KBM-7 (cell line): Measurements from ENCODE around the gene PDE3B.

Experiments used
- DNase-seq: peaks from one replicate; pipeline ENCODE4 v3.0.0-alpha.2; 2015
- in situ Hi-C: fragments of 300-500 bp; cut with MboI; formaldehyde crosslinking; loops from 2 replicates; pipeline ENCODE4 v1.14.3; 2020; ENCODE audit warnings: low sequenced_read_pairs, low pct_unique_long_range_greater_than_20kb, mixed read lengths

PDE3B gene

GRCh38 chr11:14894657-14895598 lies 251.3 kb downstream of the PDE3B start:
- peak; percentile 83 for DNase-seq
- in situ Hi-C loops, result loop anchor here (25.0 kb wide), 1 partner anchor 383 kb away; the partner anchor contains the start of gene PSMA1

GRCh38 chr11:14898355-14898754 lies 254.8 kb downstream of the PDE3B start:
- DNase-seq, result no peak
- in situ Hi-C loops, result loop anchor here (25.0 kb wide), 1 partner anchor 386 kb away; the partner anchor contains the start of gene PSMA1

- in situ Hi-C loops, result loop anchor here (25.0 kb wide), 1 partner anchor 387 kb away; the partner anchor contains the start of gene PSMA1
- no peak for DNase-seq
Measured at GRCh38 chr11:14898906-14899305, 255.3 kb downstream of the PDE3B start.

GRCh38 chr11:14902650-14903350 lies 259.2 kb downstream of the PDE3B start:
- in situ Hi-C loops, result no loop called here

GRCh38 chr11:14904745-14905103 lies 261.1 kb downstream of the PDE3B start:
- in situ Hi-C loops, result no loop called here

More at GRCh38 chr11:14902650-14903350, 259.2 kb downstream of the PDE3B start:
- DNase-seq, result no peak

GRCh38 chr11:14905104-14906033 lies 261.8 kb downstream of the PDE3B start:
- in situ Hi-C loops, result no loop called here
- no peak for DNase-seq

More at GRCh38 chr11:14904745-14905103, 261.1 kb downstream of the PDE3B start:
- peak; percentile 37 for DNase-seq

- in situ Hi-C loops, result no loop called here
- DNase-seq, result no peak
Measured at GRCh38 chr11:14906578-14906977, 263.0 kb downstream of the PDE3B start.

- in situ Hi-C loops, result no loop called here
Measured at GRCh38 chr11:14906993-14907392, 263.4 kb downstream of the PDE3B start.

GRCh38 chr11:14907411-14908213 lies 264.0 kb downstream of the PDE3B start:
- peak; percentile 81 for DNase-seq
- in situ Hi-C loops, result no loop called here

More at GRCh38 chr11:14906993-14907392, 263.4 kb downstream of the PDE3B start:
- DNase-seq, result no peak

GRCh38 chr11:14908214-14908880 lies 264.7 kb downstream of the PDE3B start:
- DNase-seq, result peak; percentile 57
- in situ Hi-C loops, result no loop called here

- in situ Hi-C loops, result no loop called here
- no peak for DNase-seq
Measured at GRCh38 chr11:14914536-14914935, 270.9 kb downstream of the PDE3B start.

GRCh38 chr11:14916403-14916802 lies 272.8 kb downstream of the PDE3B start:
- in situ Hi-C loops, result no loop called here
- no peak for DNase-seq
